Activated naive CD4-positive, alpha-beta T cell treated with anti-CD3 and anti-CD28 coated beads, Interleukin-2, amount 50 U/mL, for 16 hours (primary cell): ENCODE data around the gene MROH8.

ENCODE experiments used
- DNase-seq: peaks from one replicate; pipeline ENCODE4 v3.0.0-alpha.2; 2020

MROH8 gene

GRCh38 chr20:37178839-37179682 lies at the start of gene MROH8, which contains the start of gene RPN2:
MROH8 (minus strand) TSS chr20:37179548.
RPN2 (plus strand) TSS chr20:37179330; CDS start chr20:37179357, 27 bp downstream.
- peak; percentile 96 for DNase-seq

GRCh38 chr20:37228656-37229055 lies 49.3 kb upstream of the MROH8 start:
- no peak for DNase-seq

GRCh38 chr20:37228082-37228481 lies 48.7 kb upstream of the MROH8 start:
- no peak for DNase-seq

- no peak for DNase-seq
Measured at GRCh38 chr20:37226889-37227288, 47.5 kb upstream of the MROH8 start.

DNA sequence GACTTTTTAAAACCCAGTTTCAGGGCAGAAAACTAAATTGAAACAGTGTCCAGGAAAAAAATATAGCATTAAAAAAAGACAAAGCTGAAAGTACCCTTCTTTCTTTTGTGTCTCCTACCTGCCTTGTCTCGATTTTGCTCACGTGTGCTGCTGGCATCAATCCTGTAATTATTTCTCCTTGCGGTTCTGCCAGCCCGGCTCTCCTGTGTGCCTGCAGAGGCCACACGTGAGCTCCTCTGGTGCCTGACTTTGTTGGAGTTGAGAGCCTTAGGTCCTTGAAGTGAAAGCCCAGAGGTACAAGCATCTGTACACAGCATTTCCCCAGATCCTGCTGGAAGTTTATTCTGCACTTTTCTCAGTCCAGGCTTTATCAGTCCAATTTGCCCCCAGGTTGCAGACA lies 45.8 kb upstream of the MROH8 start:
- no peak for DNase-seq

DNA sequence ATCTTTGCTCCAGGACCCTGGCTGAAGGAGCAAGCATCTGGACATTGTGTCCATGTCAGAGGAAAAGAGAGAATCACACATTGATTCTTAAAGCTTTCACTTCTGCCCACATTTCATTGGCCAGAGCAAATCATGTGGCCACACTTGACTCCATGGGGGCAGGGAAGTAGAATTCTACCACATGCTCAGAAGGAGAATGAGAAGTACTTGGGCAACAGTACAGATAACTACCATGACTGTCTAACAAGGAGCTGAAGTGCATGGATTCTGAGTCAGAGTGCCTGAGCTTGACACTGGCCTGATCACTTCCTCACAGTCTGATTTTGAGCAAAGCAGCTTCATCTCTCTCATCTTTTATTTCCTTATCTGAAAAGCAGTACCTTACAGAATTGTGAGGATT lies 43.7 kb upstream of the MROH8 start:
- DNase-seq: no peak

DNA sequence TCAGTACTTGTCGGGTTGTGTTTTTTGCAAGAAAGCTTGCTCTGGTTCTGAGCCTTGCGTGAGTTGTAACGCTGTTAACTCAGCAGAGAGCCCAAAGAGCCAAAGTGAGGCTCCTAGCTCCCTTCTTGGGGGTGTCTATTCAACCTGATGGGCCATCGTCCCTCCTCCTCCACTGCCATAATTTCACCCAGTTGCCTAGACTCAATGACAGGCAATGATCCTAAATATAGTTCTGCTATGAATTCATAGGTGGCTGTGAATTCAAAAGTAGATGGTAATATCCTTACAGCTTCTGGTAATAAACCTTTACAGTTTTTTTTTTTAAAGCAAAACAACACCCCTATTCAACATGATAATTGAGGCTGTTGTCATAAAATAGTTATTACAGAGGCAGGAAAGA lies 42.7 kb upstream of the MROH8 start:
- DNase-seq: no peak

DNA sequence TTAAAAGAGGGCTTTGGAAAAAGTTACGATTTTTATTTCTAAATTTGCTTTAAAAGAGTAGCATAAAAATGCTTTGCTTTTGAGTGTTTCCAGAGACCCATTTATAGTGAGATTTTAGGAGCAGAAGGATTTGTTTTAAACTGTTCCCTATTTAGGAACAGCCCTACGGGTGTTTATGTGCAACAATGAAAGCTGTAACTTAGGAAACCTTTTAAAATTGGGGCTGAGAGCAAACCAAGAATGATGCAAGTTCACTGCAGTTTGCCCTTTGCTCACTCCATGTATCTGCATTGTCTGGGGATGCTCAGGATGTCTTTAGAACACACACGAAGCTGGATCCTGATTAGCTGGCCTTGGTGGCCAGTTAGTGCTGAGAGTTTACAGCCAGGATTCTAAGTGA lies 41.4 kb upstream of the MROH8 start:
- no peak for DNase-seq

DNA sequence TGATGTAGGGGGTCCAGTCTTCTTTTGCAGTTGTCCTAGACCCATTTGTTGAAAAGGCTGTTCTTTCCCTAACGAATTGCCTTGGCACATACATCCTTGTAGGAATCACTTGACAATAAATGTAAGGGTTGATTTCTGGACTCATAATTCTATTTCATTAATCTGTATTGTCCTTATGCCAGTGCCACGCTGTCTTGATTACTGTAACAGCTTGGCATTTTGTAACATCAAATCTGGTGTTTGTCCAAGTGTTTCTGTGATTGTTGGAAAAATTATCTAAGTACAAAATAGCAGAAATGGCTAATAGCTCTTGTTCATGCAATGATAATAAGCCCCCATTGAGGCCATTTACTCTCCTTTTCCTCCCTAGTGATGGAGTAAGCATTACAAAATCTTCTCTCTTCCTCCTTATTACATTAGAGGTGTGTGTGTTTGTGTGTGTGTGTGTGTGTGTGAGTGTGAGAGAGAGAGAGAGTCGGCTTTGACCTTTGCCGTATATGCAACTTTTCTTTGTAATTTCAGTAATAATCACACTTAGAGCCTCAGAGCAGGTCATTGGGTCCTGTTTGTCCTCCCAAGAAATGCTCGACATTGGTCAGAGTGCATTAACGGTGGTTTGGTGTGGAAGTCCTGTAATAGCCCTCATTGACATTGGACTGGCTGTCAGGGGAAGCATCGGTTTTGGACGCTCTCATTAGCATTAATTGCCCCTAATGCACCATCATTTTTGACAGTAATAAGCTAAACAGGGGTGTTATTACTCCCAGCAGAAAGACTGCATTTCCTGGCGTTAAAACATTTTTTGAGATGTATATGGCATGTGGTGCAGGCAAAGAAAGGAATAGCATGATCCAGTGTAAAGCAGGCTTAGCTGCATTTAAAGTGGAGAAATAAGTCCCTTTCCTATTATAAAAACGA lies 40.7 kb upstream of the MROH8 start:
- no peak for DNase-seq

- DNase-seq: no peak
Measured at GRCh38 chr20:37218976-37219375, 39.6 kb upstream of the MROH8 start.

DNA sequence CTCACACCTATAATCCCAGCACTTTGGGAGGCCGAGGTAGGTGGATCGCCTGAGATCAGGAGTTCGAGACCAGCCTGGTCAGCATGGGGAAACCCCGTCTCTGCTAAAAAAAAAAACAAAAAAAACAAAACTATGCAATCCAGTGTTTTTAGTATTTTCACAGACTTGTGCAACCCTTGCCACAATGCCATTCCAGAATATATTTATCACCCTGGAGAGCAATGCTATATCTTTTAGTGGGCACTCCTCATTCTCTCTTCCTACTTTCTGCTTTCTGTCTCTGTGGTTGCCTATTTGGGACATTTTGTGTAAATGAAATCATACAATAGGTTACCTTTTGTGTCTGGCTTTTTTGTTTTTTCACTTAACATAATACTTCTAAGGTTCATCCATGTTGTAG lies 39.1 kb upstream of the MROH8 start:
- no peak for DNase-seq

GRCh38 chr20:37209661-37210314 lies 30.4 kb upstream of the MROH8 start:
- DNase-seq: no peak

DNA sequence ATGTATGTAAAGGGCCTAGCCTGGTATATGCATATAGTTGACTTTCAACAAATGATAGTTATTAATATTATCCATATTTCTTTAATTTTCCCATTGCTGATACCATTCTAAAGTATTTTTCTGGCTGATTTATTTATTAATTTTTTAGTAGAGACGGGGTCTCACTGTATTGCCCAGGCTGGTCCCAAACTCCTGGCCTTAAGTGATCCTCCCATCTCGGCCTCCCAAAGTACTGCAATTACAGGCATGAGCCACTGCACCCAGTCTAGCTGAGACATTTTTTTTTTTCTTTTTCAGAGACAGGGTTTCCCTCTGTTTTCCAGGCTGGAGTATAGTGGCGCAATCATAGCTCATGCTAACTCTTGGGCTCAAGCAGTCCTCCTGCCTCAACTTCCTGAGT lies 29.8 kb upstream of the MROH8 start:
- DNase-seq: no peak

DNA sequence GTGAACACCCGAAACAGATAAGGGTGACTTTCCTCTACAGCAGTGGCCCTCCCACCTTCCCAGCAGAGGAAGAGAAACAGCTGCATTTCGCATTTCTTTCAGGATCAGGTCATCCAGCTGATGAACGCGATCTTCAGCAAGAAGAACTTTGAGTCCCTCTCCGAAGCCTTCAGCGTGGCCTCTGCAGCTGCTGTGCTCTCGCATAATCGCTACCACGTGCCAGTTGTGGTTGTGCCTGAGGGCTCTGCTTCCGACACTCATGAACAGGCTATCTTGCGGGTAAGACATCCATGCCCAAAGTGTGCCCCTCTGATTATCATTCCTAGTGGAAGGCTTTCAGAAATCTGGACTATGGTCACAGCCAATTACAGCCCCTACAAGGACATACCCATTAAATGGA lies 27.8 kb upstream of the MROH8 start:
- no peak for DNase-seq

DNA sequence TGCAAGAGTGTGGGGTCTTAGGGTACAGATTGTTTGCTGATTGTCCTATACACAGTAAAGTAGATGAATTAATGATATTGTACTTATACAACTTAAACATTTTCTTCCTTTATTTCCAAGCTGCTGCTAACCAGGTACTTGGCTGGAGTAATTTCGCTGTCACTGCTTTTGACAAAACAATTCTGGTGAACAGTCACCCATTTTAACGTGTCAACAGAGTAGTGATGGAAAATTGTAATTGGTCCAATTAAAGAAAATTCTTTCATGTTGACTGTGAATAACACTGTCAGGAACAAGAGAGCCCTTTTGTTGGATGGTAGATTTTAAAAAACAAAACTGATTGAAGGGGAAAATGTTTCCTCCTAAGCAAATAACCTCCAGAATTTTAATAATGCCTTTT lies 26.4 kb upstream of the MROH8 start:
- DNase-seq: no peak

DNA sequence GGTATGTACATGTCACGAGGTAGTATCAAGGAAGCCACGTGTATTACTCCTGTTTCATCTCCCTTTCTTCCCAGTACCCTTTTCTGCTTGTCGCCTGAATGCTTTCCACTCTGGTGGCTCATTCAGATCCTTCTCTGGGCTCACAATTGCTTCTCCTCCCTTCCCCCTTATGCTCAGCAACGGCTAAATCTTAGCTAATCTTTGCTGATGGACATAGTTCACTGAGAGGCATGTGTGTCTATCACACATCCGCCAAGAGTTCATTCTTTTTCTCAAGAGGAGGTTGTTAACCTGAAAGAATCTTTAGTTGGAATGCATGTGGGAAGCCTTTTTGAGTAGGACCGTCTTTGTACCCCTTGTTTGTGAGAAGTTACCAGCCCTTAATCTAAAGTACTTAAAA lies 25.8 kb upstream of the MROH8 start:
- DNase-seq: no peak

GRCh38 chr20:37204056-37204455 lies 24.7 kb upstream of the MROH8 start:
- no peak for DNase-seq

- no peak for DNase-seq
Measured at GRCh38 chr20:37202267-37202943, 23.1 kb upstream of the MROH8 start.

DNA sequence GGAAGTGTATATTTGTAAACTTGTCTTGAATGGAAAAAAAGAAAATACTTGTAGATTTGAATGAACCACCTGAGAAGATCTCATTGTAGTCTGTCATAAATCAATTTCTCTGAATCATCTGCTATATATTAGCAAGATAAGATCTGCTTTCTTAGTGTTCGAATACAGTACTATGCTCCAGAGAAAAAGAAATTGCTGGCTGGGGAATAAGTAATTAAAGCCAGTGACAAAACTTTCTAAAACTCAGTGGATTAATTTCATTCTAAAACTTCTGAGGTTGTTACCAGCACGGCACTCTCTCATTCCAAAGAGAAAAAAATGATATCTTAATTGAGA lies 22.4 kb upstream of the MROH8 start:
- no peak for DNase-seq

DNA sequence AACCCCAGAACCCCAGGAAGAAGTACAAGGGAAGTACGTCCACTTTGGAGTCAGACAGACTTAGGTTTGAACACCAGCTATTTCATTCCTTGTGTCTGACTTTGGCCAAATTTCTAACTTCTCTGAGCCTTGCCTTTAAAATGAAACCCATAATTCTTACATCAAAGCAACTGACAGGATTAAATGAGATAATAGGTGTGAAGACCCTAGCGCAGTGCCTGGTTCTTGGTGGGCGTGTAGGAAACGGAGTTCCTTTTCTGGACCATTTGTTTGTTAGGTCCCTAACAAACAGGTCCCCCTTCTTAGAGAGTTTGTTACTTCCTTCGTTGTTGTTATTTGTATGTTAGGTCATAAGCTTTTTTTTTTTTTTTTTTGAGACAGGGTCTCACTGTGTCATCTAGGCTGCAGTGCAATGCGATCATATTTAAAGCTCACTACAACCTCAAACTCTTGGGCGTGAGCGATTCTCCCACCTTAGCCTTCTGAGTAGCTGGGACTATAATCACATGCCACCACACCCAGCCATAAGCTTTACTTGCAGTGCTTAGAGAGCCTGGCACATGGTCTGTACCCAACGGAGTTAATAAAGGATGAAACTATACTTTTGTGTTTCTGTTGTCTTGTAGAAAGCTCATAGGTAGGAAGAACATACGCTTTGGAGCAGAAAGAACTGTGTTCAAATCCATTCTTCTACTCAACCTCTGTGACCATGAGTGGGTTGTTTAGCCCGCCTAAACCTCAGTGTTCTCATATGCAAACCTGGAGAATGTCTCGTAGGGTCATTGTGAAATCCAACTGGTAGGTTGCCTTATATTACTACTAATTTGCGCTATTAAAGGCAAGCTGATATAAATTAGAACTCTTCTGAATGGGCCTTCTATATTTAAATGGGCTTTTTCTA lies 21.8 kb upstream of the MROH8 start:
- no peak for DNase-seq

DNA sequence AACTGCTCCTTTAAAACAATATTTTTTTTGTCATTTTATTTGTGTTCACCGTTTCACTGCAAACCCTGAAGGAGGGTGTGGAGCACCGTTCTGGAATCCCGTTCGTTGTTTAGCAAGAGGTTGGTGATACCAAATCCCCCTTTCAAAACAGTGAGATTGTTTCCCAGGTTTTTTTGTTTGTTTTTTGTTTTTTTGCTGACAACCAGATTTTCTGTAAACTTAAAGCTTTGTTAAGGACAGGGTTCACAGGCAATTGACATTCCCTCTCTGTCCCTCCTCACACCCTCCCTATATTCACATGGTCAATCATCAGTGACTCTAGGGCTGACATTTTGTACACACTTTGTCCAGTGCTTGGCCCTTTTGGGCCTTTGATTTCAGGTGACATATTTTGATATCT lies 21.0 kb upstream of the MROH8 start:
- DNase-seq: no peak
